Measurements from ENCODE around the gene LIMS1. TPM values are rescaled to one million over a fixed set of nuclear protein-coding genes. Genes with fewer than 3 reads are reported as not detected.
"Not testable (repeated sequence)": the region's sequence is repeated elsewhere in the genome, so short reads cannot be mapped to it uniquely, and the experiment has no call there.

The LIMS1 gene
- total and polyA plus RNA-seq, 4 donors, result 48.0 to 111 (median 88.4) TPM

DNA sequence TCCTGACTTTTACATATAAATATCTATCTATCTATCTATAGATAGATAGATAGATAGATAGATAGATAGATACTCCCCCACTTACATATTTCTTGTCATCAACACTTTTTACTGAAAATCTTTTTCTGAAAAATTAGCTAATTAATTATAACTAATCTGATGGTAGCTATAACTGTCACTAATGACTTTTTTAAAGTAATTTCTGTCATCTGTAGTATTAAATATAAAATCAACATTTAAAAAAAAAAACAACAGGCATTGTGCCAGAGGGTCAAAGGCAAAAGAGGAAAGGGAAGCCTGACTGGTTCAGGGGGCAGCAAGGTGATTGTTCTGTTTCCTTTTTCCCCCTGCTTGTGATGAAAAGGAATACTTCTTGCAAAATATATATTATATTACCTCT, 122.0 kb downstream of the LIMS1 start:
- ATAC-seq (ENCODE audit: low FRiP score); H3K36me3 ChIP-seq (ENCODE audit: control insufficient read depth in 1 of 2, insufficient read depth in 2 of 2, low read length in 1 of 2); H3K4me3 ChIP-seq (ENCODE audit: low read length in 2 of 2); H3K9me3 ChIP-seq (ENCODE audit: control insufficient read depth, low read length); intact Hi-C loops (cut with DNase I); H3K4me1 ChIP-seq (ENCODE audit: control insufficient read depth in 1 of 2, insufficient read depth in 2 of 2, low read length in 2 of 2); DNase-seq; H3K27me3 ChIP-seq (ENCODE audit: control insufficient read depth in 1 of 2, insufficient read depth in 2 of 2, low read length in 1 of 2); H3K27ac ChIP-seq (ENCODE audit: low read depth in 1 of 2, low read length in 2 of 2): not testable (repeated sequence)

- H3K9me3 ChIP-seq (ENCODE audit: control insufficient read depth, low read length); H3K4me3 ChIP-seq (ENCODE audit: low read length in 2 of 2); H3K4me1 ChIP-seq (ENCODE audit: control insufficient read depth in 1 of 2, insufficient read depth in 2 of 2, low read length in 2 of 2); H3K27ac ChIP-seq (ENCODE audit: low read depth in 1 of 2, low read length in 2 of 2); H3K36me3 ChIP-seq (ENCODE audit: control insufficient read depth in 1 of 2, insufficient read depth in 2 of 2, low read length in 1 of 2); DNase-seq; ATAC-seq (ENCODE audit: low FRiP score); H3K27me3 ChIP-seq (ENCODE audit: control insufficient read depth in 1 of 2, insufficient read depth in 2 of 2, low read length in 1 of 2); intact Hi-C loops (cut with DNase I): not testable (repeated sequence)
- 6 to 20% methylated on average over 4 of the region's 4 CpGs for WGBS, 2 donors
These were observed 123.2 kb downstream of the LIMS1 start for GRCh38 chr2:108657517-108657916.

DNA sequence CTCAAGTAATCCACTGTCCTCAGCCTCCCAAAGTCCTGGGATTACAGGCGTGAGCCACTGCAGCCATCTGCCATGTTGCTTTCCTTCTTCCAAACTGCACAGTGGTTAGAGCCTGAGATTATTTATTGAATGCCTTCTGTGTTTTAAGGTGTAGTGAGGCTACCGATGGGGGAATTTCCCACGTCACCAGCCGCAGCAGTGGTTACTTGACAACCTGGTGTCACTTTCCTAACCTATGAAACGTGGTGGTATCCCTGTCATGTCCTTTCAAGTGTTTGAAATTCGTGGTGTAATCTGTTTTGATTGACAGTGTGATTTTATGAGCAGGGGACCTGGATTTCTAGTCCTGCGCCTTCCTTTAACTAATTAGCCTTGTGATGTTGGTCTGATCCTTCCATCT, 124.3 kb downstream of the LIMS1 start:
- WGBS, 2 donors, result 86 to 91% methylated on average over 6 of the region's 7 CpGs
- intact Hi-C loops (cut with DNase I); H3K4me3 ChIP-seq (ENCODE audit: low read length in 2 of 2); H3K4me1 ChIP-seq (ENCODE audit: control insufficient read depth in 1 of 2, insufficient read depth in 2 of 2, low read length in 2 of 2); H3K36me3 ChIP-seq (ENCODE audit: control insufficient read depth in 1 of 2, insufficient read depth in 2 of 2, low read length in 1 of 2); H3K27ac ChIP-seq (ENCODE audit: low read depth in 1 of 2, low read length in 2 of 2); DNase-seq; ATAC-seq (ENCODE audit: low FRiP score); H3K27me3 ChIP-seq (ENCODE audit: control insufficient read depth in 1 of 2, insufficient read depth in 2 of 2, low read length in 1 of 2); H3K9me3 ChIP-seq (ENCODE audit: control insufficient read depth, low read length): not testable (repeated sequence)

- H3K4me3 ChIP-seq (ENCODE audit: low read length in 2 of 2); DNase-seq; H3K36me3 ChIP-seq (ENCODE audit: control insufficient read depth in 1 of 2, insufficient read depth in 2 of 2, low read length in 1 of 2); intact Hi-C loops (cut with DNase I); ATAC-seq (ENCODE audit: low FRiP score); H3K9me3 ChIP-seq (ENCODE audit: control insufficient read depth, low read length); H3K27me3 ChIP-seq (ENCODE audit: control insufficient read depth in 1 of 2, insufficient read depth in 2 of 2, low read length in 1 of 2); H3K4me1 ChIP-seq (ENCODE audit: control insufficient read depth in 1 of 2, insufficient read depth in 2 of 2, low read length in 2 of 2): not testable (repeated sequence)
- H3K27ac ChIP-seq (ENCODE audit: low read depth in 1 of 2, low read length in 2 of 2), result peak overlapping the region; percentile 67 to 75
- 51 to 53% methylated on average over 4 of the region's 4 CpGs for whole genome bisulfite sequencing, 2 donors
These were observed 127.2 kb downstream of the LIMS1 start for GRCh38 chr2:108661493-108661892.

DNA sequence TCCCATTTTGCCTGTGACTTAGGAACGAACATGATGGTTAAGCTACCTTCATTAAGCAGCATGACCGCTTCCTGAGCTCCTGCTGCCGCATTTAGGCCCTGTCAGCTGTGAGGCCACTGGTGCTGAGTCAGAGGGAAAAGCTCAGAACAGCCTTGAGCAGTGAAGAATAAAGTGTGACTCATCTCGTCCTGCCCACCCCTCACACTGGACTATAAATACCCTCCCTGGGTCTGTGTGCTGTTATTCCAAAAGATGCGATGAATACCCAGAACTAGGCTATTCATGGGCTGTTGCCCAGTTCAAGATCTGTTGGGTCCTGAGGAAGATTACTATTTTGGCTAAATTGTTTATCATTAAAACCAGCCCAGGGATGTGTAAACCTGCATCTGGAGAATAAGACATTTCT, 127.9 kb downstream of the LIMS1 start:
- intact Hi-C loops (cut with DNase I); DNase-seq: not testable (repeated sequence)

DNA sequence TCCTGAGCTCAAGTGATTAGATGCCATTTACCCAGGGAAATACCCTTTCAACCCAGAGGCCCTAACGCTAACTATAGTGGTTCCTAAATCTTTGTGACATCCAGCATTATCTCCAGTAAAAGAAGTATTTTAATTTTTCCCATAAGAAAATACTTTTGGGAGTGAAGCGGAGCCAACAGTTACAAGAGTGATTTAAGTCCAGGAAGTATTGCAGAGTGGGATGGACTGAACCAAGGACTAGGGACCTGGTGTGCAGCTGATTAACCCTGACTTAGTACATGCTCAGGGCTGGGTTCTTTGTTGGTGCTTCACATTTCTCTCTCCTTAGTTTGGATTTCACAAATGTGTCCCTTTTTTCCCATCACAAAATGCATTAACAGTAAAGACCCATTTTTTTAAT, 129.1 kb downstream of the LIMS1 start:
- ATAC-seq (ENCODE audit: low FRiP score), result not testable (repeated sequence)

More for the DNA sequence above, 127.9 kb downstream of the LIMS1 start:
- H3K4me3 ChIP-seq (ENCODE audit: low read length in 2 of 2); H3K36me3 ChIP-seq (ENCODE audit: control insufficient read depth in 1 of 2, insufficient read depth in 2 of 2, low read length in 1 of 2); H3K4me1 ChIP-seq (ENCODE audit: control insufficient read depth in 1 of 2, insufficient read depth in 2 of 2, low read length in 2 of 2); H3K9me3 ChIP-seq (ENCODE audit: control insufficient read depth, low read length); H3K27me3 ChIP-seq (ENCODE audit: control insufficient read depth in 1 of 2, insufficient read depth in 2 of 2, low read length in 1 of 2): not testable (repeated sequence)
- WGBS, 2 donors, result 0 to 2% methylated on average over 5 of the region's 5 CpGs
- ATAC-seq (ENCODE audit: low FRiP score), result peak; percentile 92
- H3K27ac ChIP-seq (ENCODE audit: low read depth in 1 of 2, low read length in 2 of 2), result peak overlapping the region in 1 of 2 donors; percentile 59

GRCh38 chr2:108664089-108664488, 129.8 kb downstream of the LIMS1 start:
- H3K4me3 ChIP-seq (ENCODE audit: low read length in 2 of 2); H3K9me3 ChIP-seq (ENCODE audit: control insufficient read depth, low read length); H3K27me3 ChIP-seq (ENCODE audit: control insufficient read depth in 1 of 2, insufficient read depth in 2 of 2, low read length in 1 of 2); H3K36me3 ChIP-seq (ENCODE audit: control insufficient read depth in 1 of 2, insufficient read depth in 2 of 2, low read length in 1 of 2); DNase-seq; ATAC-seq (ENCODE audit: low FRiP score); H3K27ac ChIP-seq (ENCODE audit: low read depth in 1 of 2, low read length in 2 of 2); intact Hi-C loops (cut with DNase I); H3K4me1 ChIP-seq (ENCODE audit: control insufficient read depth in 1 of 2, insufficient read depth in 2 of 2, low read length in 2 of 2): not testable (repeated sequence)
- WGBS, 2 donors, result 84 to 88% methylated on average over 3 of the region's 3 CpGs

More for the DNA sequence above, 129.1 kb downstream of the LIMS1 start:
- H3K4me1 ChIP-seq (ENCODE audit: control insufficient read depth in 1 of 2, insufficient read depth in 2 of 2, low read length in 2 of 2); intact Hi-C loops (cut with DNase I); H3K4me3 ChIP-seq (ENCODE audit: low read length in 2 of 2); DNase-seq; H3K36me3 ChIP-seq (ENCODE audit: control insufficient read depth in 1 of 2, insufficient read depth in 2 of 2, low read length in 1 of 2); H3K27me3 ChIP-seq (ENCODE audit: control insufficient read depth in 1 of 2, insufficient read depth in 2 of 2, low read length in 1 of 2); H3K9me3 ChIP-seq (ENCODE audit: control insufficient read depth, low read length): not testable (repeated sequence)
- 32 to 43% methylated on average over 2 of the region's 2 CpGs for WGBS, 2 donors
- H3K27ac ChIP-seq (ENCODE audit: low read depth in 1 of 2, low read length in 2 of 2), result peak overlapping the region in 1 of 2 donors; percentile 25

- H3K4me1 ChIP-seq (ENCODE audit: control insufficient read depth in 1 of 2, insufficient read depth in 2 of 2, low read length in 2 of 2); H3K4me3 ChIP-seq (ENCODE audit: low read length in 2 of 2); H3K36me3 ChIP-seq (ENCODE audit: control insufficient read depth in 1 of 2, insufficient read depth in 2 of 2, low read length in 1 of 2); H3K27me3 ChIP-seq (ENCODE audit: control insufficient read depth in 1 of 2, insufficient read depth in 2 of 2, low read length in 1 of 2); H3K27ac ChIP-seq (ENCODE audit: low read depth in 1 of 2, low read length in 2 of 2); DNase-seq; H3K9me3 ChIP-seq (ENCODE audit: control insufficient read depth, low read length); intact Hi-C loops (cut with DNase I); ATAC-seq (ENCODE audit: low FRiP score): not testable (repeated sequence)
- WGBS, 2 donors, result 96 to 100% methylated on average over 1 of the region's 1 CpG
These were observed 130.7 kb downstream of the LIMS1 start for GRCh38 chr2:108664979-108665378.

- H3K36me3 ChIP-seq (ENCODE audit: control insufficient read depth in 1 of 2, insufficient read depth in 2 of 2, low read length in 1 of 2); H3K4me3 ChIP-seq (ENCODE audit: low read length in 2 of 2); ATAC-seq (ENCODE audit: low FRiP score); intact Hi-C loops (cut with DNase I); DNase-seq; H3K9me3 ChIP-seq (ENCODE audit: control insufficient read depth, low read length); H3K4me1 ChIP-seq (ENCODE audit: control insufficient read depth in 1 of 2, insufficient read depth in 2 of 2, low read length in 2 of 2); H3K27me3 ChIP-seq (ENCODE audit: control insufficient read depth in 1 of 2, insufficient read depth in 2 of 2, low read length in 1 of 2): not testable (repeated sequence)
- WGBS, 2 donors, result 56 to 60% methylated on average over 1 to 2 of the region's 4 CpGs
- H3K27ac ChIP-seq (ENCODE audit: low read depth in 1 of 2, low read length in 2 of 2), result peak overlapping the region in 1 of 2 donors; percentile 80
These were observed 131.7 kb downstream of the LIMS1 start for GRCh38 chr2:108665975-108666374.
